ENCODE results near the gene STIP1. TPM values are rescaled to one million over a fixed set of nuclear protein-coding genes. Genes with fewer than 3 reads are reported as not detected.
A peak's percentile ranks its signal among the peaks of the same experiment; 100 is the strongest.

The STIP1 gene
- total and polyA plus RNA-seq, 4 donors: 22.6 to 58.1 (median 42.5) TPM

DNA sequence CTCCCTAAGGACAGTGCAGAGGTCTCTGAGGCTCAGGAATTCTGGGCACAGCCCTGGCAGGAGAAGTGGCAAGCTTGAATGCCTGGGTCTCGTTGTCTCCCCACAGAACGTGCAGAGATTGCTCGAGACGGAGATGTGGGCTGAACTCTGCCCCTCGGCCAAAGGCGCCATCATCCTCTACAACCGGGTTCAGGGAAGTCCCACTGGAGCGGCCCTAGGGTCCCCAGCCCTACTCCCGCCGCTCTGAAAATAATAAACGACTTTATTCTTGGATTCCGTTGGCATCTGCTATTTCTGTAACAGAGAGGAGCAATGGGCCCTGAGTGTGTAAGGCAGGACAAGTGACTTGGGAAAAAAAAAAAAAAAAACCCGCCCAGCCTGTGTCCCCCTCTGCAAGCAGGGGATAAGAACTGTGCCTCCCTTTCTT, 43.8 kb downstream of the STIP1 start:
- TF ChIP-seq, protein P1, sequence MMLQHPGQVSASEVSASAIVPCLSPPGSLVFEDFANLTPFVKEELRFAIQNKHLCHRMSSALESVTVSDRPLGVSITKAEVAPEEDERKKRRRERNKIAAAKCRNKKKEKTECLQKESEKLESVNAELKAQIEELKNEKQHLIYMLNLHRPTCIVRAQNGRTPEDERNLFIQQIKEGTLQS (IDR thresholded peaks at IDR 0.05): no peak
- TF ChIP-seq RXRA (IDR thresholded peaks at IDR 0.05): no peak
- TF ChIP-seq YY1 (IDR thresholded peaks at IDR 0.05): no peak
- TF ChIP-seq GABPA (IDR thresholded peaks at IDR 0.05 in 1 of 2, conservative IDR thresholded peaks at IDR 0.05 in 1 of 2): no peak
- TF ChIP-seq SP1 (IDR thresholded peaks at IDR 0.05): no peak
- TF ChIP-seq TAF1 (conservative IDR thresholded peaks at IDR 0.05): no peak
- WGBS: 48% methylated on average over 13 of the region's 13 CpGs
- H3K9me3 ChIP-seq (ENCODE audit: control insufficient read depth in 4 of 4, low read length in 3 of 4): no peaks in the 10 kb centered on the region
- H3K9ac ChIP-seq (ENCODE audit: low read depth in 1 of 2, low read length in 2 of 2): peak overlapping the region; percentile 27 to 80
- H3K36me3 ChIP-seq (ENCODE audit: control insufficient read depth in 4 of 4, insufficient read depth in 3 of 4, low read depth in 1 of 4, low read length in 3 of 4): no peaks in the 10 kb centered on the region
- no peak for DNase-seq (ENCODE audit: low spot score)
- peak overlapping the region; percentile 67 to 79 (median 79) for H3K4me3 ChIP-seq (ENCODE audit: low read depth in 1 of 3, low read length in 3 of 3)
- H3K27ac ChIP-seq (ENCODE audit: low read depth in 1 of 2, low read length in 2 of 2): peak overlapping the region; percentile 88 to 92
- peaks cover 17 to 53% (median 33%) of the 10 kb centered on the region in 4 donors for H3K4me1 ChIP-seq (ENCODE audit: control insufficient read depth in 4 of 4, insufficient read depth in 4 of 4, low read length in 3 of 4)
- no peaks in the 10 kb centered on the region for H3K27me3 ChIP-seq (ENCODE audit: control insufficient read depth in 4 of 4, insufficient read depth in 4 of 4, low read length in 3 of 4)

DNA sequence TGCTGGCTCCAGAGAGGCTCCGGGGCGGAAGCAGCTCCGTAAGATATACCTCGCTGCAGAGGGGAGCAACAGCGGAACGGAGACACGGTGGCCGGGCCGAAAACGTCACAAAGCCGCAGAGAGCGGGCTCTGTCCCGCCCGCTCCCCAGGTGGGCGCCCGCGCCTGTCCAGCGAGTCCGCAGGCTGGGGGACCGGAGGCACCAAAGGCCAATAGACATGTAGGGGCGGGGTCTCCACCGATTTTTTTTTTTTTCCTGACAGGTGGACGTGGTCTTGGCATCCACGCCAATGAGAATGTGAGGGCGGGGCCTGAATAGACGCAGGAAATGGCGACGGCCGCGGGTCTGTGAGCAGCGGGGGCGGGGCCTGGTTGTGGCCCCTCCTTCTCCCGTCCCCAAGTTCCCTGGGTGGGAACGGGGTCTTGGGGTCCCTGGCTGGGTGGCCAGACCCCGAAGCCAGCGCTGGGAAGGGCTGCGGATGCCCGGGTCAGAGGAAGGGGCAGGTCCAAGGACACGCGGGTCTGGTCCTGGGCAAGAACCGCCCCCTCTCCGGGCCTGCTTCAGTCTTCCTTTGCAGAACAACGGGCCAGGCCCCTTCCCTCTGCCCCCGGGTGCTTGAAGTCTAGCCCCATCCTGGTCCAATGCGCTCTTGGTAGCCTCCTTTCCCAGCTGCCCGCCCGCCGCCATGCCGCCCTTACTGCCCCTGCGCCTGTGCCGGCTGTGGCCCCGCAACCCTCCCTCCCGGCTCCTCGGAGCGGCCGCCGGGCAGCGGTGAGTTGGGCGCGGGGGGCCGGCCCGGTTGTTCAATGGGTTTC, 44.4 kb downstream of the STIP1 start, which contains the start of gene DNAJC4:
DNAJC4 (plus strand) TSS at position 378 of the 814 bp plus-strand sequence; CDS start at position 685, 307 bp downstream.
- under 1% methylated on average over 62 of the region's 62 CpGs for WGBS
- peak within 1 kb of the TSS; percentile 51 to 80 for H3K9ac ChIP-seq (ENCODE audit: low read depth in 1 of 2, low read length in 2 of 2)
- peak; percentile 90 for DNase-seq (ENCODE audit: low spot score)
- H3K36me3 ChIP-seq (ENCODE audit: control insufficient read depth in 4 of 4, insufficient read depth in 3 of 4, low read depth in 1 of 4, low read length in 3 of 4): no peaks in the 10 kb centered on the region
- H3K4me3 ChIP-seq (ENCODE audit: low read depth in 1 of 3, low read length in 3 of 3): peak within 1 kb of the TSS; percentile 67 to 79 (median 79)
- no peaks in the 10 kb centered on the region for H3K27me3 ChIP-seq (ENCODE audit: control insufficient read depth in 4 of 4, insufficient read depth in 4 of 4, low read length in 3 of 4)
- TF ChIP-seq, protein P2, sequence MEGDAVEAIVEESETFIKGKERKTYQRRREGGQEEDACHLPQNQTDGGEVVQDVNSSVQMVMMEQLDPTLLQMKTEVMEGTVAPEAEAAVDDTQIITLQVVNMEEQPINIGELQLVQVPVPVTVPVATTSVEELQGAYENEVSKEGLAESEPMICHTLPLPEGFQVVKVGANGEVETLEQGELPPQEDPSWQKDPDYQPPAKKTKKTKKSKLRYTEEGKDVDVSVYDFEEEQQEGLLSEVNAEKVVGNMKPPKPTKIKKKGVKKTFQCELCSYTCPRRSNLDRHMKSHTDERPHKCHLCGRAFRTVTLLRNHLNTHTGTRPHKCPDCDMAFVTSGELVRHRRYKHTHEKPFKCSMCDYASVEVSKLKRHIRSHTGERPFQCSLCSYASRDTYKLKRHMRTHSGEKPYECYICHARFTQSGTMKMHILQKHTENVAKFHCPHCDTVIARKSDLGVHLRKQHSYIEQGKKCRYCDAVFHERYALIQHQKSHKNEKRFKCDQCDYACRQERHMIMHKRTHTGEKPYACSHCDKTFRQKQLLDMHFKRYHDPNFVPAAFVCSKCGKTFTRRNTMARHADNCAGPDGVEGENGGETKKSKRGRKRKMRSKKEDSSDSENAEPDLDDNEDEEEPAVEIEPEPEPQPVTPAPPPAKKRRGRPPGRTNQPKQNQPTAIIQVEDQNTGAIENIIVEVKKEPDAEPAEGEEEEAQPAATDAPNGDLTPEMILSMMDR (IDR thresholded peaks at IDR 0.05; ENCODE audit: low read depth, low read length, missing input control): no peak
- no peak for TF ChIP-seq JUND (IDR thresholded peaks at IDR 0.05)
- peak in 1 of 2 donors; percentile 22 for TF ChIP-seq RAD21 (IDR thresholded peaks at IDR 0.05)
- no peak for TF ChIP-seq FOXA2 (IDR thresholded peaks at IDR 0.05)
- TF ChIP-seq NR2F2 (IDR thresholded peaks at IDR 0.05): no peak
- TF ChIP-seq RXRA (IDR thresholded peaks at IDR 0.05): peak; percentile 20 to 23
- TF ChIP-seq, protein P3, sequence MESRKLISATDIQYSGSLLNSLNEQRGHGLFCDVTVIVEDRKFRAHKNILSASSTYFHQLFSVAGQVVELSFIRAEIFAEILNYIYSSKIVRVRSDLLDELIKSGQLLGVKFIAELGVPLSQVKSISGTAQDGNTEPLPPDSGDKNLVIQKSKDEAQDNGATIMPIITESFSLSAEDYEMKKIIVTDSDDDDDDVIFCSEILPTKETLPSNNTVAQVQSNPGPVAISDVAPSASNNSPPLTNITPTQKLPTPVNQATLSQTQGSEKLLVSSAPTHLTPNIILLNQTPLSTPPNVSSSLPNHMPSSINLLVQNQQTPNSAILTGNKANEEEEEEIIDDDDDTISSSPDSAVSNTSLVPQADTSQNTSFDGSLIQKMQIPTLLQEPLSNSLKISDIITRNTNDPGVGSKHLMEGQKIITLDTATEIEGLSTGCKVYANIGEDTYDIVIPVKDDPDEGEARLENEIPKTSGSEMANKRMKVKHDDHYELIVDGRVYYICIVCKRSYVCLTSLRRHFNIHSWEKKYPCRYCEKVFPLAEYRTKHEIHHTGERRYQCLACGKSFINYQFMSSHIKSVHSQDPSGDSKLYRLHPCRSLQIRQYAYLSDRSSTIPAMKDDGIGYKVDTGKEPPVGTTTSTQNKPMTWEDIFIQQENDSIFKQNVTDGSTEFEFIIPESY (IDR thresholded peaks at IDR 0.05): no peak
- TF ChIP-seq, protein P4, sequence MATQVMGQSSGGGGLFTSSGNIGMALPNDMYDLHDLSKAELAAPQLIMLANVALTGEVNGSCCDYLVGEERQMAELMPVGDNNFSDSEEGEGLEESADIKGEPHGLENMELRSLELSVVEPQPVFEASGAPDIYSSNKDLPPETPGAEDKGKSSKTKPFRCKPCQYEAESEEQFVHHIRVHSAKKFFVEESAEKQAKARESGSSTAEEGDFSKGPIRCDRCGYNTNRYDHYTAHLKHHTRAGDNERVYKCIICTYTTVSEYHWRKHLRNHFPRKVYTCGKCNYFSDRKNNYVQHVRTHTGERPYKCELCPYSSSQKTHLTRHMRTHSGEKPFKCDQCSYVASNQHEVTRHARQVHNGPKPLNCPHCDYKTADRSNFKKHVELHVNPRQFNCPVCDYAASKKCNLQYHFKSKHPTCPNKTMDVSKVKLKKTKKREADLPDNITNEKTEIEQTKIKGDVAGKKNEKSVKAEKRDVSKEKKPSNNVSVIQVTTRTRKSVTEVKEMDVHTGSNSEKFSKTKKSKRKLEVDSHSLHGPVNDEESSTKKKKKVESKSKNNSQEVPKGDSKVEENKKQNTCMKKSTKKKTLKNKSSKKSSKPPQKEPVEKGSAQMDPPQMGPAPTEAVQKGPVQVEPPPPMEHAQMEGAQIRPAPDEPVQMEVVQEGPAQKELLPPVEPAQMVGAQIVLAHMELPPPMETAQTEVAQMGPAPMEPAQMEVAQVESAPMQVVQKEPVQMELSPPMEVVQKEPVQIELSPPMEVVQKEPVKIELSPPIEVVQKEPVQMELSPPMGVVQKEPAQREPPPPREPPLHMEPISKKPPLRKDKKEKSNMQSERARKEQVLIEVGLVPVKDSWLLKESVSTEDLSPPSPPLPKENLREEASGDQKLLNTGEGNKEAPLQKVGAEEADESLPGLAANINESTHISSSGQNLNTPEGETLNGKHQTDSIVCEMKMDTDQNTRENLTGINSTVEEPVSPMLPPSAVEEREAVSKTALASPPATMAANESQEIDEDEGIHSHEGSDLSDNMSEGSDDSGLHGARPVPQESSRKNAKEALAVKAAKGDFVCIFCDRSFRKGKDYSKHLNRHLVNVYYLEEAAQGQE (IDR thresholded peaks at IDR 0.05): peak; percentile 15
- TF ChIP-seq, protein P1 (IDR thresholded peaks at IDR 0.05): no peak
- TF ChIP-seq YY1 (IDR thresholded peaks at IDR 0.05): peak; percentile 95
- TF ChIP-seq GABPA (IDR thresholded peaks at IDR 0.05 in 1 of 2, conservative IDR thresholded peaks at IDR 0.05 in 1 of 2): peak in 1 of 2 donors; percentile 75
- TF ChIP-seq FOXA1 (IDR thresholded peaks at IDR 0.05): peak; percentile 18
- TF ChIP-seq HNF4A (conservative IDR thresholded peaks at IDR 0.05): peak; percentile 9 to 19
- no peak for TF ChIP-seq EGR1 (IDR thresholded peaks at IDR 0.05; ENCODE audit: low read depth in 2 of 2)
- TF ChIP-seq, protein P5, sequence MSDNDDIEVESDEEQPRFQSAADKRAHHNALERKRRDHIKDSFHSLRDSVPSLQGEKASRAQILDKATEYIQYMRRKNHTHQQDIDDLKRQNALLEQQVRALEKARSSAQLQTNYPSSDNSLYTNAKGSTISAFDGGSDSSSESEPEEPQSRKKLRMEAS (IDR thresholded peaks at IDR 0.05): no peak
- TF ChIP-seq TAF1 (conservative IDR thresholded peaks at IDR 0.05): no peak
- peak; percentile 69 for TF ChIP-seq SP1 (IDR thresholded peaks at IDR 0.05)
- TF ChIP-seq HNF4G (IDR thresholded peaks at IDR 0.05): no peak
- H3K27ac ChIP-seq (ENCODE audit: low read depth in 1 of 2, low read length in 2 of 2): peak within 1 kb of the TSS; percentile 88 to 92
- H3K9me3 ChIP-seq (ENCODE audit: control insufficient read depth in 4 of 4, low read length in 3 of 4): no peaks in the 10 kb centered on the region
- peaks cover 18 to 51% (median 33%) of the 10 kb centered on the region in 4 donors for H3K4me1 ChIP-seq (ENCODE audit: control insufficient read depth in 4 of 4, insufficient read depth in 4 of 4, low read length in 3 of 4)

Measured in liver (tissue), 9 donors.